Sigmoid colon (tissue), 7 donors: Measurements from ENCODE around the gene LRP1B. TPM values are rescaled to one million over a fixed set of nuclear protein-coding genes. Genes with fewer than 3 reads are reported as not detected.

ENCODE experiments used
- DNase-seq: peaks from one replicate; pipeline ENCODE4 v3.0.0-alpha.2; 2019
- H3K27ac ChIP-seq, 4 donors: fragments of 200-600 bp; sonication (generic); one replicate each; pipeline ENCODE4 v1.5.1; 2016 to 2019; ENCODE audit warnings: mild to moderate bottlenecking in 1 of 4
- H3K27me3 ChIP-seq, 3 donors: fragments of 200-600 bp; sonication (generic); one replicate each; pipeline ENCODE4 v1.5.1; 2019; ENCODE audit warnings: mild to moderate bottlenecking in 1 of 3
- H3K36me3 ChIP-seq, 4 donors: fragments of 200-600 bp; sonication (generic); one replicate each; pipeline ENCODE4 v1.5.1; 2016 to 2019
- H3K4me1 ChIP-seq, 4 donors: fragments of 200-600 bp; sonication (generic); one replicate each; pipeline ENCODE4 v1.5.1; 2017 to 2019
- H3K4me3 ChIP-seq, 4 donors: fragments of 200-600 bp; sonication (generic); one replicate each; pipeline ENCODE4 v1.5.1; 2017 to 2019; ENCODE audit warnings: mild to moderate bottlenecking in 2 of 4, moderate library complexity in 1 of 4
- H3K9me3 ChIP-seq, 4 donors: fragments of 200-600 bp in 3 of 4; sonication (generic) in 3 of 4; one replicate each; pipeline versions ENCODE4 v1.5.1 to v1.6.1; 2013 to 2019
- CTCF ChIP-seq, 4 experiments: fragments of 450-650 bp in 3 of 4; fragments of 200-600 bp in 1 of 4; IDR thresholded peaks; one replicate each; pipeline ENCODE4 v1.5.1; 2016 to 2019; ENCODE audit warnings: antibody characterized with exemption in 4 of 4, mild to moderate bottlenecking in 3 of 4, moderate library complexity in 2 of 4
- EP300 ChIP-seq, 4 donors: sonication (generic); formaldehyde crosslinking; IDR thresholded peaks; one replicate each; pipeline ENCODE4 v1.6.1; 2017; ENCODE audit warnings: antibody characterized with exemption in 4 of 4
- POLR2A ChIP-seq, 2 donors: fragments of 450-650 bp; IDR thresholded peaks; one replicate each; pipeline ENCODE4 v1.6.1; 2016; ENCODE audit warnings: antibody characterized with exemption in 2 of 2, mild to moderate bottlenecking in 2 of 2, moderate library complexity in 2 of 2
- POLR2AphosphoS5 ChIP-seq, 4 donors: sonication (generic); formaldehyde crosslinking; IDR thresholded peaks; one replicate each; pipeline ENCODE4 v1.6.1; 2017; ENCODE audit warnings: antibody characterized with exemption in 4 of 4
- WGBS, 2 donors: extraction: QIAGEN DNeasy Blood & Tissue Kit; methylation state at CpG; one replicate each; pipeline ENCODE4 v1.1.7; 2013; 5-methylcytosine and 5-hydroxymethylcytosine counted together
- intact Hi-C: fragments of 100-400 bp; cut with DNase I; formaldehyde crosslinking; loops from one replicate; pipeline ENCODE4 v1.15.1; 2023
- polyA plus RNA-seq, 3 donors: library from polyadenylated mRNA; stranded (reverse); fragments of 200-250 nt; gene quantifications; one replicate each; pipeline ENCODE4 v1.2.3, GENCODE V29; 2013
- total RNA-seq, 4 donors: library from RNA; depleted of rRNA; stranded (reverse); fragments of >200 nt; gene quantifications; one replicate each; pipeline ENCODE4 v1.1.0, GENCODE V29; 2016
- donor health status: healthy with polysubstance abuse.
- donor health status: Bipolar disorder and iron deficiency.
- donor health status: healthy.

The LRP1B gene
- total and polyA plus RNA-seq, 7 donors: 0.06 to 5.1 (median 2.0) TPM; not detected in 1

- no peaks in the 10 kb centered on the region for H3K36me3 ChIP-seq
- no peak overlapping the region for H3K4me3 ChIP-seq
- no peaks in the 10 kb centered on the region for H3K4me1 ChIP-seq
- no peaks in the 10 kb centered on the region for H3K27me3 ChIP-seq
- 23 to 70% methylated on average over 4 of the region's 4 CpGs for WGBS, 2 donors
- no peak for DNase-seq
- no peaks in the 10 kb centered on the region for H3K9me3 ChIP-seq
- TF ChIP-seq POLR2A (IDR thresholded peaks at IDR 0.05) (no peak), CTCF (IDR thresholded peaks at IDR 0.05) (no peak), POLR2AphosphoS5 (IDR thresholded peaks at IDR 0.05) (no peak), EP300 (IDR thresholded peaks at IDR 0.05) (no peak)
- intact Hi-C loops: no loop called here
- no peak overlapping the region for H3K27ac ChIP-seq
These were observed 1793.8 kb downstream of the LRP1B start for GRCh38 chr2:140337061-140337460.

- 91 to 92% methylated on average over 3 of the region's 3 CpGs for WGBS, 2 donors
- Histone ChIP-seq H3K27ac (no peak overlapping the region), H3K4me3 (no peak overlapping the region), H3K27me3 (no peaks in the 10 kb centered on the region), H3K9me3 (no peaks in the 10 kb centered on the region), H3K4me1 (no peaks in the 10 kb centered on the region), H3K36me3 (no peaks in the 10 kb centered on the region)
- TF ChIP-seq POLR2AphosphoS5 (IDR thresholded peaks at IDR 0.05) (no peak), POLR2A (IDR thresholded peaks at IDR 0.05) (no peak), CTCF (IDR thresholded peaks at IDR 0.05) (no peak), EP300 (IDR thresholded peaks at IDR 0.05) (no peak)
- no peak for DNase-seq
- intact Hi-C loops: no loop called here
These were observed 1814.5 kb downstream of the LRP1B start for GRCh38 chr2:140316345-140316744.

- Histone ChIP-seq H3K4me1 (no peaks in the 10 kb centered on the region), H3K27me3 (no peaks in the 10 kb centered on the region), H3K27ac (no peak overlapping the region), H3K4me3 (no peak overlapping the region), H3K36me3 (no peaks in the 10 kb centered on the region), H3K9me3 (no peaks in the 10 kb centered on the region)
- no peak for TF ChIP-seq POLR2A (IDR thresholded peaks at IDR 0.05)
- no peak for TF ChIP-seq EP300 (IDR thresholded peaks at IDR 0.05)
- TF ChIP-seq CTCF (IDR thresholded peaks at IDR 0.05): no peak
- TF ChIP-seq POLR2AphosphoS5 (IDR thresholded peaks at IDR 0.05): no peak
- DNase-seq: no peak
- intact Hi-C loops: no loop called here
- WGBS, 2 donors: 40 to 43% methylated on average over 1 of the region's 1 CpG
These were observed 1818.9 kb downstream of the LRP1B start for GRCh38 chr2:140311905-140312304.

DNA sequence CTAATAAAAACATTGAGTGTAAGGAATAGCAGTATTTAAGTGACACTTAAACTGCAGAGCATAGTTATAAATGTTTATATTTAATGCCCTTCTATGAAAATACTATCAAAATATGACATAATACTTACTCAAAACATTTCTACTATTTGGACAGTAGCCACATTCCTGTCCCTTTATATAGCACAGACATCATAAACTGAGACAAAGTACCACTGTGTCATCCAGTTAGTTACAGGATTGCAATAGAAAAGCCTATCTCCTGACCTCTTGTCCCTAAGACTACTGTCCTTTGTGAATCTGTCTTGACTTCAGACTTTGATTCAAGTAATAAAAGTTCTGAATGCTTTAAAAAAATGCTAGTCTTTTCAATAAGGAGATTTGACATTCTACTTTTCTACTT, 1822.1 kb downstream of the LRP1B start:
- H3K4me3 ChIP-seq: no peak overlapping the region
- intact Hi-C loops: no loop called here
- no peak for TF ChIP-seq POLR2AphosphoS5 (IDR thresholded peaks at IDR 0.05)
- TF ChIP-seq POLR2A (IDR thresholded peaks at IDR 0.05): no peak
- TF ChIP-seq CTCF (IDR thresholded peaks at IDR 0.05): no peak
- TF ChIP-seq EP300 (IDR thresholded peaks at IDR 0.05): no peak
- no peaks in the 10 kb centered on the region for H3K4me1 ChIP-seq
- no peak for DNase-seq
- no peak overlapping the region for H3K27ac ChIP-seq
- no peaks in the 10 kb centered on the region for H3K36me3 ChIP-seq
- no peaks in the 10 kb centered on the region for H3K9me3 ChIP-seq
- H3K27me3 ChIP-seq: no peaks in the 10 kb centered on the region

DNA sequence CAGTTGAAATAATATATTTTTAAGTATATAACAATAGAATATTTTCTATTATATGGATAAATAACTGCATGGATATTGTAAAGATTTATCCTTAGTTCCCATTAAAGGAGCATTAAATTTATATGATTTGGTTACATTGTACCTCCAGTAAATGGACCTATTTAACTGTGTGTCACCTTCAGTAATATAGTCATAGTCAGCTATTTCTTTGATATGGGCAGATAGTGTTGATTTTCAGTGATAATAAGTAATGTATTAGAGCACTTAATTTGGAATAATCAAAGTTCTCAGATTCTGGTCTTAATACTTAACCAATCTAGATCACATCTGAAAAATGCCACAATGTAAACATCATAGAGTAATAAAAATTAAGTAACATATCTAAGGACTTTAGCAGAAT, 1823.3 kb downstream of the LRP1B start:
- no peaks in the 10 kb centered on the region for H3K27me3 ChIP-seq
- H3K36me3 ChIP-seq: no peaks in the 10 kb centered on the region
- H3K27ac ChIP-seq: no peak overlapping the region
- H3K4me3 ChIP-seq: no peak overlapping the region
- DNase-seq: no peak
- no peaks in the 10 kb centered on the region for H3K9me3 ChIP-seq
- intact Hi-C loops: no loop called here
- no peaks in the 10 kb centered on the region for H3K4me1 ChIP-seq
- TF ChIP-seq EP300 (IDR thresholded peaks at IDR 0.05): no peak
- no peak for TF ChIP-seq POLR2AphosphoS5 (IDR thresholded peaks at IDR 0.05)
- no peak for TF ChIP-seq CTCF (IDR thresholded peaks at IDR 0.05)
- TF ChIP-seq POLR2A (IDR thresholded peaks at IDR 0.05): no peak
